PC-3 (cell line): ENCODE measurements around the gene RABL6. TPM values are rescaled to one million over a fixed set of nuclear protein-coding genes. Genes with fewer than 3 reads are reported as not detected.
A peak's percentile ranks its signal among the peaks of the same experiment; 100 is the strongest.

Experiments used
- ATAC-seq: fragments of 200-7000 bp; cut with Tn5 transposase; 2 replicates; pipeline ENCODE4 v1.9.1; 2020; ENCODE audit warnings: mild to moderate bottlenecking, moderate library complexity
- BruUV-seq: library from RNA; stranded (reverse); fragments of 400-500 nt; replicated peaks from 2 replicates; lab custom pipeline; 2021; lab: Mats Ljungman, UMichigan
- CTCF ChIA-PET: fragments of 300-600 bp; sonication (Branson Sonifier 250); formaldehyde crosslinking; loops from one replicate; lab custom pipeline; 2022; ENCODE audit warnings: antibody characterized with exemption; lab: Charles Lee
- POLR2A ChIA-PET: fragments of 300-600 bp; sonication (Branson Sonifier 250); formaldehyde crosslinking; loops from one replicate; lab custom pipeline; 2022; ENCODE audit warnings: antibody characterized with exemption; ENCODE audit not compliant: unreplicated experiment; lab: Charles Lee
- DNase-seq: peaks from one replicate; pipeline ENCODE4 v3.0.0-alpha.2; 2015
- H2AFZ ChIP-seq: fragments of 300-600 bp; sonication (generic); 2 replicates; pipeline ENCODE4 v1.6.0; 2016; ENCODE audit warnings: antibody characterized with exemption, low read length
- H3F3A ChIP-seq: fragments of 300-600 bp; sonication (generic); one replicate; pipeline ENCODE4 v1.6.0; 2017; ENCODE audit warnings: antibody characterized with exemption, low read length, control low read depth, mild to moderate bottlenecking; ENCODE audit not compliant: unreplicated experiment
- H3K27ac ChIP-seq: fragments of 300-600 bp; sonication (generic); 2 replicates; pipeline ENCODE4 v1.5.1; 2016; ENCODE audit warnings: mild to moderate bottlenecking, low read length
- H3K27me3 ChIP-seq: fragments of 300-600 bp; sonication (generic); 2 replicates; pipeline ENCODE4 v1.6.1; 2016; ENCODE audit warnings: low read length, mixed read lengths
- H3K36me3 ChIP-seq: fragments of 300-600 bp; sonication (generic); 2 replicates; pipeline ENCODE4 v1.6.1; 2016; ENCODE audit warnings: low read depth, mixed run types, low read length, mixed read lengths
- H3K4me1 ChIP-seq: fragments of 300-600 bp; sonication (generic); 2 replicates; pipeline ENCODE4 v1.5.1; 2016; ENCODE audit warnings: low read length; ENCODE audit not compliant: insufficient read depth
- H3K4me2 ChIP-seq: fragments of 300-600 bp; sonication (generic); 2 replicates; pipeline ENCODE4 v1.6.0; 2016; ENCODE audit warnings: low read length
- H3K4me3 ChIP-seq: fragments of 300-600 bp; sonication (generic); 2 replicates; pipeline ENCODE4 v1.5.1; 2016; ENCODE audit warnings: mild to moderate bottlenecking, low read length, mixed read lengths
- H3K79me2 ChIP-seq: fragments of 300-600 bp; sonication (generic); 2 replicates; pipeline ENCODE4 v1.6.1; 2017; ENCODE audit warnings: low read length, mixed read lengths
- H3K9ac ChIP-seq: fragments of 300-600 bp; sonication (generic); 2 replicates; pipeline ENCODE4 v1.6.0; 2016; ENCODE audit warnings: mild to moderate bottlenecking, low read length
- H3K9me2 ChIP-seq: fragments of 300-600 bp; sonication (generic); replicated peaks from 2 replicates; pipeline ENCODE4 v1.6.1; 2016; ENCODE audit warnings: mixed run types, low read length, mixed read lengths
- H3K9me3 ChIP-seq: fragments of 300-600 bp; sonication (generic); 2 replicates; pipeline ENCODE4 v1.6.1; 2016; ENCODE audit warnings: low read length, mixed read lengths
- H4K20me1 ChIP-seq: fragments of 300-600 bp; sonication (generic); 2 replicates; pipeline ENCODE4 v1.6.1; 2016; ENCODE audit warnings: low read length, mixed read lengths
- CTCF ChIP-seq: fragments of 300-600 bp; sonication (generic); conservative IDR thresholded peaks from 2 replicates; pipeline ENCODE4 v1.5.1; 2017; ENCODE audit warnings: antibody characterized with exemption, low read depth, mild to moderate bottlenecking, low read length
- EZH2 ChIP-seq: fragments of 300-600 bp; sonication (generic); IDR thresholded peaks from one replicate; pipeline ENCODE4 v1.6.1; 2017; ENCODE audit warnings: antibody characterized with exemption, mild to moderate bottlenecking, low read length; ENCODE audit not compliant: unreplicated experiment
- EZH2phosphoT487 ChIP-seq: fragments of 300-600 bp; sonication (generic); IDR thresholded peaks from 2 replicates; pipeline ENCODE4 v1.6.1; 2018; ENCODE audit warnings: mild to moderate bottlenecking, antibody characterized with exemption, low read length, borderline replicate concordance
- intact Hi-C: fragments of 100-400 bp; cut with micrococcal nuclease; formaldehyde crosslinking; loops from 2 replicates; pipeline ENCODE4 v1.9.0; 2023
- total RNA-seq: library from RNA; depleted of rRNA; stranded (reverse); fragments of >200 nt; gene quantifications from 2 replicates; pipeline ENCODE4 v1.2.3, GENCODE V29; 2014

RABL6 gene
- total RNA-seq, 1 experiment from 2014 or later: 84.3 TPM

- Histone ChIP-seq H3K4me2 (peak within 1 kb of the TSS; percentile 96), H3K4me3 (peak within 1 kb of the TSS; percentile 87), H3F3A (no peaks in the 10 kb centered on the region), H3K9me2 (no peaks in the 10 kb centered on the region), H3K9me3 (no peaks in the 10 kb centered on the region), H3K36me3 (no peaks in the 10 kb centered on the region), H3K9ac (peak within 1 kb of the TSS; percentile 77), H4K20me1 (no peaks in the 10 kb centered on the region), H3K79me2 (no peaks in the 10 kb centered on the region), H3K27ac (peak within 1 kb of the TSS; percentile 79), H3K4me1 (peaks cover 8% of the 10 kb centered on the region), H2AFZ (peak within 1 kb of the TSS; percentile 71), H3K27me3 (no peaks in the 10 kb centered on the region)
- ChIA-PET CTCF (no interaction called here), POLR2A (no interaction called here)
- peak; percentile 97 for DNase-seq
- ATAC-seq: peak; percentile 66
- intact Hi-C loops: loop anchor here (10.0 kb wide), 1 partner anchor 146 kb away; the partner anchor contains the start of genes CLIC3 and PAXX
- no peak for TF ChIP-seq CTCF
- TF ChIP-seq EZH2phosphoT487: no peak
- no peak for TF ChIP-seq EZH2
- no TSS peak for BruUV-seq
These were observed 41.6 kb downstream of the RABL6 start, which contains the start of gene PHPT1 for GRCh38 chr9:136849038-136849959. Gene PHPT1 (plus strand): TSS chr9:136849409. CDS start chr9:136849431, 22 bp downstream.

- Histone ChIP-seq H3F3A (no peaks in the 10 kb centered on the region), H3K27ac (no peak overlapping the region), H3K9me3 (no peaks in the 10 kb centered on the region), H3K9ac (peak overlapping the region; percentile 43; the same call in 1 of the 2 replicates), H3K4me3 (peak overlapping the region; percentile 87), H3K27me3 (no peaks in the 10 kb centered on the region), H3K79me2 (no peaks in the 10 kb centered on the region), H3K9me2 (no peaks in the 10 kb centered on the region), H3K36me3 (no peaks in the 10 kb centered on the region), H2AFZ (no peak overlapping the region), H4K20me1 (no peaks in the 10 kb centered on the region), H3K4me2 (peak overlapping the region; percentile 96), H3K4me1 (peaks cover 8% of the 10 kb centered on the region)
- no peak for TF ChIP-seq EZH2
- no peak for TF ChIP-seq EZH2phosphoT487
- TF ChIP-seq CTCF: no peak
- TSS peak; percentile 72 for BruUV-seq
- intact Hi-C loops: loop anchor here (10.0 kb wide), 1 partner anchor 145 kb away; the partner anchor contains the start of genes CLIC3 and PAXX
- DNase-seq (no peak), ATAC-seq (no peak)
- CTCF ChIA-PET: no interaction called here
- POLR2A ChIA-PET: no interaction called here
These were observed 42.5 kb downstream of the RABL6 start for GRCh38 chr9:136849960-136850865.
